HCT116 (cell line): Measurements from ENCODE around the gene MOV10L1. TPM values are rescaled to one million over a fixed set of nuclear protein-coding genes. Genes with fewer than 3 reads are reported as not detected.

ENCODE experiments used
- ATAC-seq: fragments of 200-7000 bp; cut with Tn5 transposase; 2 replicates; pipeline ENCODE4 v1.9.1; 2020; ENCODE audit warnings: mild to moderate bottlenecking, moderate library complexity
- BruUV-seq: library from RNA; stranded (reverse); fragments of 400-500 nt; replicated peaks from 2 replicates; lab custom pipeline; 2021; lab: Mats Ljungman, UMichigan
- CTCF ChIA-PET: fragments of 300-600 bp; sonication (Branson Sonifier 250); formaldehyde crosslinking; loops from one replicate; lab custom pipeline; 2021; ENCODE audit warnings: antibody characterized with exemption; lab: Charles Lee
- POLR2A ChIA-PET: fragments of 300-600, 350-600 bp; sonication (Branson Sonifier 250); formaldehyde crosslinking; loops from one replicate; lab custom pipeline; 2021; ENCODE audit warnings: antibody characterized with exemption; lab: Charles Lee
- RAD21 ChIA-PET, 2 experiments: fragments of 300-600 bp; sonication (Branson Sonifier 250); formaldehyde crosslinking; loops; one replicate each; lab custom pipeline; 2023; ENCODE audit warnings: low total read pairs in 2 of 2; ENCODE audit not compliant: uncharacterized antibody in 2 of 2, unreplicated experiment in 2 of 2, low non-redundant PET in 1 of 2; lab: Charles Lee
- DNase-seq: peaks from one replicate; pipeline ENCODE4 v3.0.0-alpha.2; 2010; ENCODE audit warnings: low read depth, low spot score
- H2AFZ ChIP-seq: fragments of 200-600 bp; shearing (Covaris generic), sonication (generic); 2 replicates; pipeline ENCODE4 v1.6.1; 2017; ENCODE audit warnings: low read depth, mixed run types, mixed read lengths, antibody characterized with exemption, low read length; ENCODE audit not compliant: poor library complexity, severe bottlenecking
- H3K27ac ChIP-seq: 2 replicates; pipeline ENCODE4 v1.5.1; 2012; ENCODE audit warnings: low read depth, low read length
- H3K27me3 ChIP-seq: fragments of 200-600 bp; sonication (generic); 2 replicates; pipeline ENCODE4 v1.6.1; 2016; ENCODE audit warnings: mixed run types, low read length, mixed read lengths; ENCODE audit not compliant: insufficient read depth
- H3K36me3 ChIP-seq, 2 experiments: fragments of 200-500 bp in 1 of 2; fragments of 200-600 bp in 1 of 2; sonication (Bioruptor generic) in 1 of 2; sonication (generic) in 1 of 2; 2 replicates each; pipeline versions ENCODE4 v1.5.1 to v1.6.1; 2014 to 2016; ENCODE audit warnings: low read length in 2 of 2, inconsistent platforms in 1 of 2, mixed read lengths in 1 of 2, mixed run types in 1 of 2; ENCODE audit not compliant: insufficient read depth in 2 of 2, control insufficient read depth in 1 of 2
- H3K4me1 ChIP-seq, 2 experiments: fragments of 200-600 bp in 1 of 2; sonication (generic) in 1 of 2; 2 replicates each; pipeline versions ENCODE4 v1.5.1 to v1.6.1; 2012 to 2017; ENCODE audit warnings: low read length in 2 of 2, inconsistent platforms in 1 of 2, mild to moderate bottlenecking in 1 of 2, mixed read lengths in 1 of 2, mixed run types in 1 of 2, moderate library complexity in 1 of 2; ENCODE audit not compliant: insufficient read depth in 2 of 2, control insufficient read depth in 1 of 2
- H3K4me2 ChIP-seq: fragments of 200-600 bp; sonication (generic); 2 replicates; pipeline ENCODE4 v1.6.1; 2017; ENCODE audit warnings: mixed run types, low read length, mixed read lengths
- H3K4me3 ChIP-seq, 2 experiments: fragments of 200-600 bp in 1 of 2; sonication (generic) in 1 of 2; replicated peaks in 1 of 2; 2 replicates each; pipeline ENCODE4 v1.5.1; 2011 to 2016; ENCODE audit warnings: low read length in 2 of 2, control low read depth in 1 of 2, low read depth in 1 of 2, mild to moderate bottlenecking in 1 of 2, mixed read lengths in 1 of 2, mixed run types in 1 of 2
- H3K79me2 ChIP-seq: fragments of 200-600 bp; sonication (generic); 2 replicates; pipeline ENCODE4 v1.6.1; 2017; ENCODE audit warnings: mild to moderate bottlenecking, mixed run types, low read length, moderate library complexity, mixed read lengths; ENCODE audit not compliant: insufficient read depth
- H3K9ac ChIP-seq: fragments of 200-600 bp; sonication (generic); 2 replicates; pipeline ENCODE4 v1.6.1; 2016; ENCODE audit warnings: low read length, mixed read lengths
- H3K9me2 ChIP-seq: fragments of 200-600 bp; sonication (generic), shearing (Covaris generic); 2 replicates; pipeline ENCODE4 v1.6.1; 2017; ENCODE audit warnings: mixed run types, mild to moderate bottlenecking, moderate library complexity; ENCODE audit not compliant: insufficient read depth
- H3K9me3 ChIP-seq, 2 experiments: fragments of 200-500 bp in 1 of 2; fragments of 200-600 bp in 1 of 2; sonication (Bioruptor generic) in 1 of 2; sonication (generic) in 1 of 2; 2 replicates each; pipeline ENCODE4 v1.6.1; 2014 to 2017; ENCODE audit warnings: low read length in 2 of 2, mixed read lengths in 2 of 2, inconsistent platforms in 1 of 2, low read depth in 1 of 2, mild to moderate bottlenecking in 1 of 2, mixed run types in 1 of 2, moderate library complexity in 1 of 2; ENCODE audit not compliant: control insufficient read depth in 1 of 2, insufficient read depth in 1 of 2
- H4K20me1 ChIP-seq: fragments of 200-600 bp; sonication (generic), shearing (Covaris generic); 2 replicates; pipeline ENCODE4 v1.6.1; 2017; ENCODE audit warnings: mixed run types, mild to moderate bottlenecking, moderate library complexity; ENCODE audit not compliant: insufficient read depth
- EGR1 ChIP-seq: IDR thresholded peaks from 2 replicates; pipeline ENCODE4 v1.6.1; 2012; ENCODE audit warnings: low read depth
- POLR2A ChIP-seq: IDR thresholded peaks from 2 replicates; pipeline ENCODE4 v1.7.0; 2011; ENCODE audit warnings: borderline replicate concordance; ENCODE audit not compliant: insufficient read depth, insufficient read length; ENCODE audit errors: extremely low read depth
- SP1 ChIP-seq: IDR thresholded peaks from 2 replicates; pipeline ENCODE4 v1.6.1; 2012; ENCODE audit warnings: low read depth
- YY1 ChIP-seq: IDR thresholded peaks from 2 replicates; pipeline ENCODE4 v1.6.1; 2011; ENCODE audit warnings: low read length, low read depth, moderate library complexity, mild to moderate bottlenecking; ENCODE audit not compliant: insufficient replicate concordance; ENCODE audit errors: extremely low read depth
- intact Hi-C: fragments of 100-400 bp; cut with micrococcal nuclease; formaldehyde crosslinking; loops from 2 replicates; pipeline ENCODE4 v1.10.0; 2022
- total RNA-seq: library from RNA; stranded (reverse); gene quantifications from one replicate; pipeline ENCODE4 v1.2.1, GENCODE V29; 2021; ENCODE audit not compliant: unreplicated experiment
- TF ChIP-seq, protein P1 (sequence below): IDR thresholded peaks from 2 replicates; pipeline ENCODE4 v1.6.1; 2012

The MOV10L1 gene
- total RNA-seq, 1 experiment from 2014 or later: not detected

DNA sequence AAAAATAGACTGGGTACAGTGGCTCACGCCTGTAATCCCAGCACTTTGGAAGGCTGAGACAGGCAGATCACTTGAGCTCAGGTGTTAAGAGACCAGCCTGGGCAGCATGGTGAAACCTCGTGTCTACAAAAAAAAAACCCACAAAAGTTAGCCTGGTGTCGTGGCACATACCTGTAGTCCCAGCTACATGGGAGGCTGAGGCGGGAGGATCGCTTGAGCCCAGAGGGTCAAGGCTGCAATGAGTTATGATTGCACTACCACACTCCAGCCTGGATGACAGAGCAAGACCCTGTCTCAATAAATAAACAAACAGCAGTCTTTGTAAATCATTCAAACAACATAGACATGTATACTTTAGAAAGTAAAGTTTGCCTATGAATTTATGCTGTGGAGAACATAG, 2.5 kb downstream of the MOV10L1 start:
- DNase-seq: no peak
- ChIA-PET CTCF (no interaction called here), POLR2A (no interaction called here)
- ATAC-seq: no peak
- Histone ChIP-seq H3K4me1 (no peaks in the 10 kb centered on the region), H4K20me1 (no peaks in the 10 kb centered on the region), H3K4me3 (no peak overlapping the region), H3K36me3 (no peaks in the 10 kb centered on the region), H3K4me2 (no peak overlapping the region), H3K27ac (no peak overlapping the region)
- intact Hi-C loops: no loop called here
- TF ChIP-seq, protein P1, sequence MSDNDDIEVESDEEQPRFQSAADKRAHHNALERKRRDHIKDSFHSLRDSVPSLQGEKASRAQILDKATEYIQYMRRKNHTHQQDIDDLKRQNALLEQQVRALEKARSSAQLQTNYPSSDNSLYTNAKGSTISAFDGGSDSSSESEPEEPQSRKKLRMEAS: no peak
- TF ChIP-seq, all 23 proteins: peak for 0
- Histone ChIP-seq H3K9me2 (no peaks in the 10 kb centered on the region), H3K9ac (no peak overlapping the region), H2AFZ (no peak overlapping the region), H3K27me3 (no peaks in the 10 kb centered on the region), H3K79me2 (no peaks in the 10 kb centered on the region), H3K9me3 (no peaks in the 10 kb centered on the region)
- no TSS peak for BruUV-seq
- RAD21 ChIA-PET: no interaction called here

DNA sequence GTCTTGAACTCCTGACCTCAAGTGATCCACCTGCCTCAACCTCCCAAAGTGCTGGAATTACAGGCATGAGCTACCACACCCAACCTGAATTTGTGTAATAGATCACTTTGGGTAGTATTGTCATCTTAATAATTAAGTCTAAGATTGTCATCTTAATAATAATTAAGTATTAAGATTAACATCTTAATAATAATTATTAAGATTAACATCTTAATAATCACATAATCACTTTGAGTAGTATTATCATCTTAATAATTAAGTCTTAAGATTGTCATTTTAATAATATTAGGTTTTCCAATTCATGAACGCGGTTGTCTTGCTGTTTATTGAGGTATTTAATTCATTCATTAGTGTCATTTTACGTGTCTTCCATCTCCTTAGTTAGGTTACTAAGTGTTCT, 8.2 kb downstream of the MOV10L1 start:
- CTCF ChIA-PET: no interaction called here
- Histone ChIP-seq H3K4me3 (no peak overlapping the region), H2AFZ (no peak overlapping the region)
- TF ChIP-seq POLR2A (no peak), SP1 (no peak), EGR1 (no peak), YY1 (no peak)
- TF ChIP-seq, all 23 proteins: peak for 0
- Histone ChIP-seq H3K9ac (no peak overlapping the region), H3K36me3 (no peaks in the 10 kb centered on the region), H3K4me1 (peaks cover 0 to 3% of the 10 kb centered on the region in 2 experiments; a peak in 1 of 4 replicates), H3K9me2 (no peaks in the 10 kb centered on the region), H3K4me2 (no peak overlapping the region), H4K20me1 (no peaks in the 10 kb centered on the region), H3K27ac (no peak overlapping the region), H3K9me3 (no peaks in the 10 kb centered on the region), H3K79me2 (no peaks in the 10 kb centered on the region), H3K27me3 (no peaks in the 10 kb centered on the region)
- DNase-seq (no peak), ATAC-seq (no peak)
- POLR2A ChIA-PET: no interaction called here
- intact Hi-C loops: no loop called here
- BruUV-seq: no TSS peak
- RAD21 ChIA-PET: no interaction called here
